Measurements from ENCODE around the gene BAIAP2. TPM values are rescaled to one million over a fixed set of nuclear protein-coding genes. Genes with fewer than 3 reads are reported as not detected.
A peak's percentile ranks its signal among the peaks of the same experiment; 100 is the strongest.

Gene BAIAP2
- total and polyA plus RNA-seq, 2 of the 13 experiments (the other 11 are each of a cell fraction or from before 2014, with no cell fraction given), result 22.5 to 24.0 TPM

DNA sequence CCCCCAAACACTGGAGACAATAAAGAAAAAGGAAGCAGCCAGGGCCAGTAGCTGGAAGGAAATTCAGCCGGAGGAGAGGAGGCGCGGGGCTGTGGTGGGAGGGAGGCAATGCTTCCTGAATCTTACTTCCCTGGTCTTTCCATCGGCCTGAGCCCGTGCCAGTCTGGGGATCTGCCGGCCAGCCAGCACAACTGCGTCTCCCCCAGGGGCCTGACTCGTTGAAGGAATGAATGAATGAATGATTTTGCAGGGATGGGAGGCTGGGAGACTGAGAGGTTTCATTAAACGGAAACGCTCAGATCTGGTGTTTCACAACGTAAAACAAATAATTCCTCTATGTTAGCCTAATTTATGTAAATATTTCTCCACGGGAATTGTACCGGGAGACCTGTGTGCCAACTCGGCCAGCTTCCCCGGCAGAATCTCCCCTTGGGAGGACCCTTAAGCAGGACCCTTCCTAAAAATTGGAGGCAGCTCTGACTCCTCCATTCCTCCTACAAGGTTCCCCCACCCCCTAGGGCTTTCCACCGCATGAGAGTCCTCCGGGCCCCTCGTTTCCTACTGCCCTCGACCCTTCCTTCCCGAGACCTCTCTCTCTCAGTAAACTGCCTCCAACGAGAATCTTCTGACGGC is 1.3 kb upstream of the BAIAP2 start (continued):
- TF ChIP-seq KLF6 (CRISPR knock-in tag; IDR thresholded peaks at IDR 0.05) (no peak), ZNF891 (CRISPR knock-in tag; IDR thresholded peaks at IDR 0.05) (no peak), ZNF441 (CRISPR knock-in tag; IDR thresholded peaks at IDR 0.05; ENCODE audit: borderline replicate concordance) (no peak), KDM5B (CRISPR knock-in tag; IDR thresholded peaks at IDR 0.05; ENCODE audit: borderline replicate concordance) (0 out of 2 replicates have a peak, but pooled peaks have one; percentile 6), SYNCRIP (IDR thresholded peaks at IDR 0.05; ENCODE audit: insufficient read depth, low read depth, low read length) (no peak), ZNF20 (CRISPR knock-in tag; IDR thresholded peaks at IDR 0.05) (no peak), ZNF660 (CRISPR knock-in tag; IDR thresholded peaks at IDR 0.05; ENCODE audit: borderline replicate concordance, low read depth) (no peak)
- TF ChIP-seq, protein P1, sequence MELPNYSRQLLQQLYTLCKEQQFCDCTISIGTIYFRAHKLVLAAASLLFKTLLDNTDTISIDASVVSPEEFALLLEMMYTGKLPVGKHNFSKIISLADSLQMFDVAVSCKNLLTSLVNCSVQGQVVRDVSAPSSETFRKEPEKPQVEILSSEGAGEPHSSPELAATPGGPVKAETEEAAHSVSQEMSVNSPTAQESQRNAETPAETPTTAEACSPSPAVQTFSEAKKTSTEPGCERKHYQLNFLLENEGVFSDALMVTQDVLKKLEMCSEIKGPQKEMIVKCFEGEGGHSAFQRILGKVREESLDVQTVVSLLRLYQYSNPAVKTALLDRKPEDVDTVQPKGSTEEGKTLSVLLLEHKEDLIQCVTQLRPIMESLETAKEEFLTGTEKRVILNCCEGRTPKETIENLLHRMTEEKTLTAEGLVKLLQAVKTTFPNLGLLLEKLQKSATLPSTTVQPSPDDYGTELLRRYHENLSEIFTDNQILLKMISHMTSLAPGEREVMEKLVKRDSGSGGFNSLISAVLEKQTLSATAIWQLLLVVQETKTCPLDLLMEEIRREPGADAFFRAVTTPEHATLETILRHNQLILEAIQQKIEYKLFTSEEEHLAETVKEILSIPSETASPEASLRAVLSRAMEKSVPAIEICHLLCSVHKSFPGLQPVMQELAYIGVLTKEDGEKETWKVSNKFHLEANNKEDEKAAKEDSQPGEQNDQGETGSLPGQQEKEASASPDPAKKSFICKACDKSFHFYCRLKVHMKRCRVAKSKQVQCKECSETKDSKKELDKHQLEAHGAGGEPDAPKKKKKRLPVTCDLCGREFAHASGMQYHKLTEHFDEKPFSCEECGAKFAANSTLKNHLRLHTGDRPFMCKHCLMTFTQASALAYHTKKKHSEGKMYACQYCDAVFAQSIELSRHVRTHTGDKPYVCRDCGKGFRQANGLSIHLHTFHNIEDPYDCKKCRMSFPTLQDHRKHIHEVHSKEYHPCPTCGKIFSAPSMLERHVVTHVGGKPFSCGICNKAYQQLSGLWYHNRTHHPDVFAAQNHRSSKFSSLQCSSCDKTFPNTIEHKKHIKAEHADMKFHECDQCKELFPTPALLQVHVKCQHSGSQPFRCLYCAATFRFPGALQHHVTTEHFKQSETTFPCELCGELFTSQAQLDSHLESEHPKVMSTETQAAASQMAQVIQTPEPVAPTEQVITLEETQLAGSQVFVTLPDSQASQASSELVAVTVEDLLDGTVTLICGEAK (IDR thresholded peaks at IDR 0.05), result no peak
- TF ChIP-seq, protein P1 (CRISPR knock-in tag; IDR thresholded peaks at IDR 0.05), result no peak
- TF ChIP-seq, protein P2, sequence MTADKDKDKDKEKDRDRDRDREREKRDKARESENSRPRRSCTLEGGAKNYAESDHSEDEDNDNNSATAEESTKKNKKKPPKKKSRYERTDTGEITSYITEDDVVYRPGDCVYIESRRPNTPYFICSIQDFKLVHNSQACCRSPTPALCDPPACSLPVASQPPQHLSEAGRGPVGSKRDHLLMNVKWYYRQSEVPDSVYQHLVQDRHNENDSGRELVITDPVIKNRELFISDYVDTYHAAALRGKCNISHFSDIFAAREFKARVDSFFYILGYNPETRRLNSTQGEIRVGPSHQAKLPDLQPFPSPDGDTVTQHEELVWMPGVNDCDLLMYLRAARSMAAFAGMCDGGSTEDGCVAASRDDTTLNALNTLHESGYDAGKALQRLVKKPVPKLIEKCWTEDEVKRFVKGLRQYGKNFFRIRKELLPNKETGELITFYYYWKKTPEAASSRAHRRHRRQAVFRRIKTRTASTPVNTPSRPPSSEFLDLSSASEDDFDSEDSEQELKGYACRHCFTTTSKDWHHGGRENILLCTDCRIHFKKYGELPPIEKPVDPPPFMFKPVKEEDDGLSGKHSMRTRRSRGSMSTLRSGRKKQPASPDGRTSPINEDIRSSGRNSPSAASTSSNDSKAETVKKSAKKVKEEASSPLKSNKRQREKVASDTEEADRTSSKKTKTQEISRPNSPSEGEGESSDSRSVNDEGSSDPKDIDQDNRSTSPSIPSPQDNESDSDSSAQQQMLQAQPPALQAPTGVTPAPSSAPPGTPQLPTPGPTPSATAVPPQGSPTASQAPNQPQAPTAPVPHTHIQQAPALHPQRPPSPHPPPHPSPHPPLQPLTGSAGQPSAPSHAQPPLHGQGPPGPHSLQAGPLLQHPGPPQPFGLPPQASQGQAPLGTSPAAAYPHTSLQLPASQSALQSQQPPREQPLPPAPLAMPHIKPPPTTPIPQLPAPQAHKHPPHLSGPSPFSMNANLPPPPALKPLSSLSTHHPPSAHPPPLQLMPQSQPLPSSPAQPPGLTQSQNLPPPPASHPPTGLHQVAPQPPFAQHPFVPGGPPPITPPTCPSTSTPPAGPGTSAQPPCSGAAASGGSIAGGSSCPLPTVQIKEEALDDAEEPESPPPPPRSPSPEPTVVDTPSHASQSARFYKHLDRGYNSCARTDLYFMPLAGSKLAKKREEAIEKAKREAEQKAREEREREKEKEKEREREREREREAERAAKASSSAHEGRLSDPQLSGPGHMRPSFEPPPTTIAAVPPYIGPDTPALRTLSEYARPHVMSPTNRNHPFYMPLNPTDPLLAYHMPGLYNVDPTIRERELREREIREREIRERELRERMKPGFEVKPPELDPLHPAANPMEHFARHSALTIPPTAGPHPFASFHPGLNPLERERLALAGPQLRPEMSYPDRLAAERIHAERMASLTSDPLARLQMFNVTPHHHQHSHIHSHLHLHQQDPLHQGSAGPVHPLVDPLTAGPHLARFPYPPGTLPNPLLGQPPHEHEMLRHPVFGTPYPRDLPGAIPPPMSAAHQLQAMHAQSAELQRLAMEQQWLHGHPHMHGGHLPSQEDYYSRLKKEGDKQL (CRISPR knock-in tag; IDR thresholded peaks at IDR 0.05; ENCODE audit: low read depth), result no peak
- TF ChIP-seq, protein P3, sequence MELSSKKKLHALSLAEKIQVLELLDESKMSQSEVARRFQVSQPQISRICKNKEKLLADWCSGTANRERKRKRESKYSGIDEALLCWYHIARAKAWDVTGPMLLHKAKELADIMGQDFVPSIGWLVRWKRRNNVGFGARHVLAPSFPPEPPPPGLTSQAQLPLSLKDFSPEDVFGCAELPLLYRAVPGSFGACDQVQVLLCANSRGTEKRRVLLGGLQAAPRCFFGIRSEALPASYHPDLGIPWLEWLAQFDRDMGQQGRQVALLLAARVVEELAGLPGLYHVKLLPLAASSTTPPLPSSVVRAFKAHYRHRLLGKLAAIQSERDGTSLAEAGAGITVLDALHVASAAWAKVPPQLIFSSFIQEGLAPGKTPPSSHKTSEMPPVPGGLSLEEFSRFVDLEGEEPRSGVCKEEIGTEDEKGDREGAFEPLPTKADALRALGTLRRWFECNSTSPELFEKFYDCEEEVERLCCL (CRISPR knock-in tag; IDR thresholded peaks at IDR 0.05; ENCODE audit: borderline replicate concordance), result 0 out of 2 replicates have a peak, but pooled peaks have one; percentile 80
- TF ChIP-seq, protein P4, sequence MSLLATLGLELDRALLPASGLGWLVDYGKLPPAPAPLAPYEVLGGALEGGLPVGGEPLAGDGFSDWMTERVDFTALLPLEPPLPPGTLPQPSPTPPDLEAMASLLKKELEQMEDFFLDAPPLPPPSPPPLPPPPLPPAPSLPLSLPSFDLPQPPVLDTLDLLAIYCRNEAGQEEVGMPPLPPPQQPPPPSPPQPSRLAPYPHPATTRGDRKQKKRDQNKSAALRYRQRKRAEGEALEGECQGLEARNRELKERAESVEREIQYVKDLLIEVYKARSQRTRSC (CRISPR knock-in tag; IDR thresholded peaks at IDR 0.05; ENCODE audit: low read depth), result no peak
